Measurements from ENCODE around the gene LPIN1.
"Not testable (repeated sequence)": the region's sequence is repeated elsewhere in the genome, so short reads cannot be mapped to it uniquely, and the experiment has no call there.

LPIN1 gene

GRCh38 chr2:11788461-11789124 lies 42.2 kb downstream of the LPIN1 start:
- DNase-seq = no peak

DNA sequence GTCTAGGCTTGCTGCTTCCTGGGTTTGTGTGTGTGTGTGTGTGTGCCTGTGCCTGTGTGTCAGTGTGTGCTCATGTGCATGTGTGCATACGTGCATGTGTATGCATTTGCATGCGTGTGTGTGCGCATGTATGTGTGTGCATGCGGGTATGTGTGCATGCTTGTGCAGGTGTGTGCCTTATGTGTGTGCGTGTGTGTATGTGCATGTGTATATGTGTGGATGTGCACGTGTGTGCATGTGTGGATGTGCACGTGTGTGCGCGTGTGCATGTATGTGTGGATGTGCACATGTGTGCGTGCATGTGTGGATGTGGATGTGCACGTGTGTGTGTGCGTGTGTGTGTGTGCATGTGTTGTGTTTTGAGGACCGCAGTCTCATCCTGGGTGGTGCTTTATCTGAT lies 42.8 kb downstream of the LPIN1 start:
- no peak for DNase-seq

DNA sequence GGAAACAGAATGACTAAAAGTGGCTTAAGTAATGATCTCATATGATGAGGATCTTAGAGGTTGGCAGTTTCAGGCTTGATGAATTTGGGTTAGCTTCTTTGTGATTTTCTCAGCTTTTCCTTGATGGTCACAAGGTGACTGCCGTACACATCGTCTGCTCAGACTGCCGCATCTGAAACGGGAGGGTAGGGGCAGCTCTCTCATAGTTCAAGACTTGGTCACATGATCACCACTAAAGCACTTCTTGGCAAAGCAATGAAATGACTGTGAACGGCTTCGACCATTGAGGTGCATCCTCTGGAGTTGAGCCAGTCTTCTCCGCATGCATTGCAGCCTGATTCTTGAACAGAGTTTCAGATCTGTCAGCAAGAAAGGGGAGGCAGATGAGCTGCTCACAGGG lies 43.8 kb downstream of the LPIN1 start:
- no peak for DNase-seq

GRCh38 chr2:11795590-11795989 lies 49.2 kb downstream of the LPIN1 start:
- DNase-seq = no peak

GRCh38 chr2:11796190-11797171 lies 50.0 kb downstream of the LPIN1 start:
- DNase-seq = no peak

DNA sequence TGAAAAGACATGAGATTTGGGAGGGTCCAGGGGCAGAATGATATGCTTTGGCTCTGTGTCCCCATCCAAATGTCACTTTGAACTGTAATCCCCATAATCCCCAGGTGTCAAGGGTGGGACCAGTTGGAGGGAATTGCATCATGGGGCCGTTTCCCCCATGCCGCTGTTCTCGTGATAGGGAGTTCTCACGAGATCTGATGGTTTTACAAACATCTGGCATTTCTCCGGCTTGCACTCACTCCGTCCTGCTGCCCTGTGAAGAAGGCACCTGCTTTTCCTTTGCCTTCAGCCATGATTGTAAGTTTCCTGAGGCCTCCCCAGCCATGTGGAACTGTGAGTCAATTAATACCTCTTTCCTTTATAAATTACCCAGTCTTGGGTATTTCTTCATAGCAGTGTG lies 51.4 kb downstream of the LPIN1 start:
- no peak for DNase-seq

DNA sequence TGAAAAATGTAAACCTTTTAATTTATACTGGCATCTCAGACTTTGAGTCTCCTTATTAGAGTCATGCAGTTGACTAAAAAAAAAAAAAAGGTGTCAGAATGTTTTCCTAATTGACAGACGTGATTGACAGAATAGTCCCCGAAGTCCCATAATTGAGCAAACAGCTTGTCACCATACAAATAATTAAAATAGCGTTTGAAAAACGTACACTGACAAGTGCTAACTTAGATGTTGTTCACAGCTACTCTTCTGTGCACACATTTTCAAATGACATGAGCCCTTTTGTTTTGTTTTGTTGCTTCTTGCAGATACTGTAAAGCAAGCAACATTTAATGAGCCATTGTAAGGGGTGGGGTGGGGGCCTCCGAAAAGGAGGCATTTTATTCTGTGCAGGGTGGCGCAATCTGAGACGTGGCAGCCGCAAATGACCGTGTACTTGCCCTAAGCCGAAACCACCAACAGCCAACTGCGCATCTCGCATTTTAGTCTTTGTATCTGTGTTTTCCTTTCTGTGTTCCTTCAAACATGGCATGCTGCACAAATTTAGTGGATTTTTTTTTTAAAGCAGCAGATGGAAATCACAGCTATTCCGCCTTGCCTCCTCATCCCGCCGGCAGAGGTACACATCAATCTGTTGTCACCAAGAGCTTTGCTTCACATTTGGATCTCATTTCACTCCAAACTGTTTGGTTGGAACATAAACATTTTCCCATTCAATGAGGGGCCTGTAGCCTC lies 52.4 kb downstream of the LPIN1 start:
- no peak for DNase-seq

- no peak for DNase-seq
Observed at GRCh38 chr2:11799826-11800225, 53.4 kb downstream of the LPIN1 start.

DNA sequence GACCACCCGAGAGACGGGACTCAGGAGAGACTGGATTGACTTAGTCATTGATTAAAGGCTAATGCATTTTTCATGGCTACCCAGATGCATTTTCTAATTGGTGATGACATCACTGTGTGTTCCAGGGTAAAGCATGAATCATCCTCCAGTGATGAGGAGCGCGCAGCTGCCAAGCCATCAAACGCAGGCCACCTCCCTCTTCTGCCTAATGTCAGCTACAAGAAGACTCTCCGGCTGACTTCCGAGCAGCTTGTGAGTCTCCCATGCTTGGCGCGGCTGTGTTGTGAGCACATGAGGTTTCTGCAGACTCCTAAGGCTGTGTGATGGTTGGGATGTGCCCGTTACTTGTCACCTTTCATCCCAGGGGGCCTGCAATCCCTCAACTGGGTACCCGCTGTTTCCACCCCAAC lies 56.4 kb downstream of the LPIN1 start:
- no peak for DNase-seq

DNA sequence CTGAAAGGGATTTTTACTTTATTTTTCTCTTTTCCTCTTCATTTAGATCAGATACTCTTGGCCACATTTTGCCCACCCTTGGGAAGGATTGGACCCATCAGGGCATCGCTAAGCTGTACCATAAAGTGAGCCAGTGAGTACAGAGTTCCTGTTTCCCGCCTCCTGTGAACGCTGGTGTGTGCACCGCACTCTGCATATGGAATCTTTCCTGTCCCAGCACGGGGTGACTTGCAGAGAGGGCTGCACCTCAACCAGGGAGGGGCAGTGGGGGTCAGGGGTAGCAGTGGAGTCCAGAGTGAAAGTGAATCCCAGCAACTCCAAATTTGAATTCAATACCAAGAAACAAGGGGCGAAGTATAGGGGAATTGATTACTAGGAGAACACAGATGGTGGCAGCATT lies 58.6 kb downstream of the LPIN1 start:
- no peak for DNase-seq

DNA sequence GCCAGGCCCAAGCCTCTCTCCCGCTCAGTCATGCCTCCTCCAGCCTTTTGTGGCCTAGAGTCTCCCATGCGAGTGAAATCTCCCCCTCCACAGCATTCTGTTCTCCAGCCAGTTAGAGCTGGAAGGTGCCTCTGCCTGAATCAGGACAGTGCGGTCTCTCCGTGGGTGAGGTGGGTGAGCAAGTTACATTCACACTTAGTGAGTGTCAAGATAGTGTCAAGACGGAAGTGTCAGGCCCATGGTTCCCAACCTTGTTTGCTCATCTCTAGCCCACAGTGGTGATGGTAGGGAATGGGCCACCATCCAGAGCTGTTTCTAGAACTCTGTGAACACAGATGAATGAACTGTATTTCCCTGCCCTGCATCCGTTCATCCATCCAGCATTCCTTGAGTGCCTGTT lies 59.5 kb downstream of the LPIN1 start:
- no peak for DNase-seq

- no peak for DNase-seq
Observed at GRCh38 chr2:11807156-11808015, 61.0 kb downstream of the LPIN1 start.

DNA sequence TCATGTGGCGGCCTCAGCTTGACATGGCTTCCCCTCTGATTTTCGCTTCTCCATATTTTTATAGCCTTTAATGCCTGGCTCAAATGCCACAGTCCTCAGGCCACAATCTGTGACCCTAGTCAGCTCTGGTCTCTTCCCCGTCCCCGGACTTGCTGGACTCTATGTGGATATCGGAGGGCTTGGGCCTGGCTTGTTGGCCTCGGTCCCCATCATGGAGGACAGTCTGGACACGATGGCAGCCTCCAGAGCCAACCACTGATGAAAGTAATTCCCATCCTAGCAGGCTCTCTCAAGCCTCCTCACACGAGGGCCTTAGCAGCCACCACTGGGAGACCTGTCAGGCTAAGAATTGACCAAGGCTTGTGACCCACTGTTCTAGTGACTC lies 61.6 kb downstream of the LPIN1 start:
- no peak for DNase-seq

- DNase-seq = no peak
Observed at GRCh38 chr2:11809586-11810236, 63.3 kb downstream of the LPIN1 start.

GRCh38 chr2:11810237-11810977 lies 64.0 kb downstream of the LPIN1 start:
- DNase-seq = no peak

GRCh38 chr2:11811036-11811654 lies 64.7 kb downstream of the LPIN1 start:
- no peak for DNase-seq

DNA sequence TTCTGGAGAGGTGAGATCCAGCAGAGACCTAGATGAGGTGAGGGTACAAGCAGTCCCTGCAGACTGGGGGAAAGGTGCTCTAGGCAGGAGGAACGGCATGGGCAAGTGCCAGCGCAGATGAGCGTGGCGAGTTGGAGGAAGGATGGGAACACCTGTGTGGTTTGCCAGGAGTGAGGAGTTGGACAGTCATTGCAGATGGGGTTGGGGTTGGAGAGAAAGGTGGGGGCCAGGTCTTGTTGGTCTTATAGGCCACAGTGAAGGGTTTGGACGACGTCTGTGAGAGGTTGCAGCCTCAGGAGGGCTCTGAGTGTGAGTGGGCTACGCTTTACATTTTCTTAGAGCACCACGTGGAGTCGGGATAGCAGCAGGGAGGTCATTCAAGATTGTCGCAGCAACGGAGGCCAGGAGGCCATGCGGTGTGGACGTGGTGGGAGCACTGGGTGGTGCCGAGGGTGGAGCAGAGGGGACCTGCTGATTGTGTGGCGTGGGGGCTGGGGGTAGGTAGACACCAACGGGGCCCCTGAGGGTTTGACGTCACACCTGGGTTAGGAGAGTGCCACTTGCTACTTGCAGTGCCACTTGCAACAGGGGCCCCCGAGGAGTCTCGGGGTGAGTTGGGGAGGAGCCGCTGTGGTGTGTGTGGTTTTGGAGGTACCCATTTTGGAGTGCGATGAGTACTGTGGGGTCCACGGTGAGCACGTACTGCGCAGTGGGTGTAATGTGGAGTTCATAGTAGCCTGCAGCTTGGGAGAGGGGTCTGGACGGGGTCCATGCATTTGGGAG lies 66.2 kb downstream of the LPIN1 start:
- DNase-seq = no peak

DNA sequence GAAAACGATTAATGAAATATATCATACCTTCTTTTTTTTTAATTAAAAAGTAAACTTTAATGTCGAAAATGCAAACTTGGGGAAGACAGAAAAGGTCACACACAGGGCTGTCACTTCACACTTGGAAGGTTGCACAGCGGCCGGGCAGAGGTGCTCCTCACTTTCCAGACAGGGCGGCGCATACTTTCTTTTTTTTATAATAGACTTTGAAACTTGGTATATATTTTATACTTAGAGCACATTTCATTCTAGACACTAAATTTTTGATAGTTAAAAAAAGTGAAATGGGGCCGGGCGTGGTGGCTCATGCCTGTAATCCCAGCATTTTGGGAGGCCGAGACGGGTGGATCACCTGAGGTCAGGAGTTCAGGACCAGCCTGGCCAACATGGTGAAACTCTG lies 66.9 kb downstream of the LPIN1 start:
- not testable (repeated sequence) for DNase-seq

GRCh38 chr2:11813951-11814350 lies 67.5 kb downstream of the LPIN1 start:
- no peak for DNase-seq

GRCh38 chr2:11814979-11815510 lies 68.6 kb downstream of the LPIN1 start:
- no peak for DNase-seq

Data from DMS 273 treated with DMSO at 0.1 percent for 48 hours (cell line).